ENCODE measurements around the gene DPP7. TPM values are rescaled to one million over a fixed set of nuclear protein-coding genes. Genes with fewer than 3 reads are reported as not detected.
A peak's percentile ranks its signal among the peaks of the same experiment; 100 is the strongest.

The DPP7 gene
- total RNA-seq, 1 donor from 2014 or later, result 137 TPM

DNA sequence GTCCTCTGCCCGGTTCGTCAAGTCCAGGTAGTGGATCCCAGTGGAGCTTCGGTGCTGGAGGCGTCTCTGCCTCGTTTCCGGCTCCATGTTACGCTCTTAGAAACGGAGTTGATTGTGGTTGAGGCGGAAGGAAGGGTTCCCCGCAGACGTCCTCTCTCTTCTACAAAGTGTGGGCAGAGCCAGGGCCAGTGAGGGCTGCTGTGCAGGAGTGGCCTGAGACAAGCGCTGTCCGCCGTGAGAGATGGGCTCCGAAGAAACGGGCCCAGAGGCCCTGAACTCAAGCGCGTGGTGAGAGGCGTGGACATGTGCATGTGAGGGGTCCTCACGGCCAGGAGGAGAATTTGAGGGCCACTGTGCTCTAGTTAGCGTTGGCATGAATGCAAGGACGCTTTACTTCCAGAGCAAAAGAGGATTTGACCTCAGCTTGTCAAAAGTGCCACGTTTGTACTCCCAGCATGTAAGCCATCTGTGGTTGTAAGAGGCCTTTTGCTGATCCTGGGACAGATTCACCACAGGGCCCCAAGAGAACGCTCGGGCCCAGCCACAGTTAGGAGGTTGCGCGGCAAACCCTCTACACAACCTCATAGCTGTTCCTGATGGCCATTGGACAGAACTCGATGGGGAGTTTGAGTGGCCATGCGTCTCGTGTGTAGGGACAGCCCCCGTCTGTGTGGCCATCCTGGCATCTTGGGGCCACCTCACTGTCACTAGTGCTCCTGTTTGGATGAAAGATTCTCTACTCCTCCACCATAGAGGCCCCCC, 17.6 kb downstream of the DPP7 start:
- H3K36me3 ChIP-seq (ENCODE audit: control insufficient read depth, insufficient read depth, low read length), result peaks cover 9% of the 10 kb centered on the region

DNA sequence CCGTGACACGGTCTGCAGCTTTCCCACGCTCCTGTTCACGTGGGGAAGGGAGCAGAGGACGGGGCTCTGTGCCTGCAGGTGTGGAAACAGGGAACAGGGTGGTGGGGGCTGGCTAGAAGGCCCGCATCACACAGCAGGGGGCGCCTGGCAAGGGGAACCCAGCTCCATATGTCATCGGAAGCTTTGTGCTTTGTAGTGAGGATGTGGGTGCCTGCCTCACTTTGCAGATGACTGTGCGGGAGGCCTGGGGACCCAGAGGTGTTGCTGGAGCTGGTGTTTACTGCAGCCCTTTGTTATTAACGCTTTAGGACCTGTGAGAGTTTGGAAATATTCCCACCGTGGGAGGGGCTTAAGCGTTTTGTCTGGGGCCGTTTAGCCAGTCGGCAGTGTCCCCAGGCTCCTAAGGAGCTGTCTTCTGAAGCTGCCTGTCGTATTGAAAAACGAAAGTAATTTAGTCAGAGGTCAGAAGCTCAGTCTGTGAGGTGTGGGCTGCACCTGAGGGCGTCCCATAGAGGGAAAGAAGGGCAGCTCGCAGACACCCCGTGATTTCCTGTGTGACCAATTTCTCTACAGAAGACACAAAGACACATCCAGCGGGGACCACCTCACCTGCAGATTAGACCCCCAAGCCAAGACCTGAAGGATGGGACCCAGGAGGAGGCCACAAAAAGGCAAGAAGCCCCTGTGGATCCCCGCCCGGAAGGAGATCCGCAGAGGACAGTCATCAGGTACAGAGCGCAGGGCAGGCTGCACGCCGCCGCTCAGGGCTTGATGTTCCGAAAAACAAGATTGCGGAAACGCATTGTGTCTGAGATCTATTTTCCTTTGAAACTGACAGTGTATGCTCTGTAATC, 18.6 kb downstream of the DPP7 start:
- Histone ChIP-seq H3K36me3 (ENCODE audit: control insufficient read depth, insufficient read depth, low read length) (peaks cover 5% of the 10 kb centered on the region), H3K4me3 (ENCODE audit: low read depth, low read length) (no peak overlapping the region), H3K27me3 (ENCODE audit: control insufficient read depth, insufficient read depth, low read length) (no peaks in the 10 kb centered on the region)
- DNase-seq (ENCODE audit: low read depth), result no peak
- TF ChIP-seq, protein P1, sequence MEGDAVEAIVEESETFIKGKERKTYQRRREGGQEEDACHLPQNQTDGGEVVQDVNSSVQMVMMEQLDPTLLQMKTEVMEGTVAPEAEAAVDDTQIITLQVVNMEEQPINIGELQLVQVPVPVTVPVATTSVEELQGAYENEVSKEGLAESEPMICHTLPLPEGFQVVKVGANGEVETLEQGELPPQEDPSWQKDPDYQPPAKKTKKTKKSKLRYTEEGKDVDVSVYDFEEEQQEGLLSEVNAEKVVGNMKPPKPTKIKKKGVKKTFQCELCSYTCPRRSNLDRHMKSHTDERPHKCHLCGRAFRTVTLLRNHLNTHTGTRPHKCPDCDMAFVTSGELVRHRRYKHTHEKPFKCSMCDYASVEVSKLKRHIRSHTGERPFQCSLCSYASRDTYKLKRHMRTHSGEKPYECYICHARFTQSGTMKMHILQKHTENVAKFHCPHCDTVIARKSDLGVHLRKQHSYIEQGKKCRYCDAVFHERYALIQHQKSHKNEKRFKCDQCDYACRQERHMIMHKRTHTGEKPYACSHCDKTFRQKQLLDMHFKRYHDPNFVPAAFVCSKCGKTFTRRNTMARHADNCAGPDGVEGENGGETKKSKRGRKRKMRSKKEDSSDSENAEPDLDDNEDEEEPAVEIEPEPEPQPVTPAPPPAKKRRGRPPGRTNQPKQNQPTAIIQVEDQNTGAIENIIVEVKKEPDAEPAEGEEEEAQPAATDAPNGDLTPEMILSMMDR (IDR thresholded peaks at IDR 0.05; ENCODE audit: insufficient read depth, low read length, poor library complexity, severe bottlenecking), result peak; percentile 38

More for the DNA sequence above, 17.6 kb downstream of the DPP7 start:
- no peak for DNase-seq (ENCODE audit: low read depth)
- Histone ChIP-seq H3K27me3 (ENCODE audit: control insufficient read depth, insufficient read depth, low read length) (no peaks in the 10 kb centered on the region), H3K4me3 (ENCODE audit: low read depth, low read length) (no peak overlapping the region)
- TF ChIP-seq, protein P1 (IDR thresholded peaks at IDR 0.05; ENCODE audit: insufficient read depth, low read length, poor library complexity, severe bottlenecking), result no peak

DNA sequence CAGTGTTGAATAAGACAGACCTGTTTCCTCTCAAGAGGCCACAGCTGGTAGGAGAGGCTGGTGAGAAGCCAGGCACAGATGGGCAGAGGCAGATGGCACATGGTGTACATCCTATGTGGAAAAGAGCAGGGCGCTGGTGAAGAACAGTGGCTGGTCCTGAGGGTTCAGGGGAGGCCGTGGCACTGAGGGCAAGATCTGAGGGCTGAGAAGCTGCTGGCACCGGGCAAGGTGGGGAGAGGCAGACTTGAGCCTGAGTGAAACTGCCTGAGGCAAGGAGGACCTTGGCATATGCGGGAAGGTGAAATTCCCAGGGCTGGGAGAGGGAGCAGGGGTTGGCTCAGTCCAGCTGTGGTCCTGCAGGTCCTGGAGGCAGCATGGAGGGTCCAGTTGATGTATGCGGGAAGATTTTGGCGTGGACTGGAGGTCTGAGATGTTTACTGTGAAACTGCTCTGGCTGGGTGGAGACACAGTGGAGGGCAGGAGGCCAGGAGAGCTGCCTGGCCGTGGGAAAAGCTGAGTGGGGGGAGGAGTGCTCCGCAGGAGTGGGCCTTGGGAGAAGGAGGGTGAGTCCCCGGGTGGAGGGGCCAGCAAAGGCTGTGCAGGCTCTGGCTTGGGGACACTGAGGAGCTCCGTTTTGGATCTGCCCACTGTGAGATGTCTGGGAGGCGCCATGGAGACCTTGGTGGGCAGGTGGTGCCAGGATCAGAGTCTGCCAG, 25.1 kb downstream of the DPP7 start:
- no peak for DNase-seq (ENCODE audit: low read depth)
- Histone ChIP-seq H3K27me3 (ENCODE audit: control insufficient read depth, insufficient read depth, low read length) (no peaks in the 10 kb centered on the region), H3K4me3 (ENCODE audit: low read depth, low read length) (no peak overlapping the region), H3K36me3 (ENCODE audit: control insufficient read depth, insufficient read depth, low read length) (no peaks in the 10 kb centered on the region)
- TF ChIP-seq, protein P1 (IDR thresholded peaks at IDR 0.05; ENCODE audit: insufficient read depth, low read length, poor library complexity, severe bottlenecking), result no peak

DNA sequence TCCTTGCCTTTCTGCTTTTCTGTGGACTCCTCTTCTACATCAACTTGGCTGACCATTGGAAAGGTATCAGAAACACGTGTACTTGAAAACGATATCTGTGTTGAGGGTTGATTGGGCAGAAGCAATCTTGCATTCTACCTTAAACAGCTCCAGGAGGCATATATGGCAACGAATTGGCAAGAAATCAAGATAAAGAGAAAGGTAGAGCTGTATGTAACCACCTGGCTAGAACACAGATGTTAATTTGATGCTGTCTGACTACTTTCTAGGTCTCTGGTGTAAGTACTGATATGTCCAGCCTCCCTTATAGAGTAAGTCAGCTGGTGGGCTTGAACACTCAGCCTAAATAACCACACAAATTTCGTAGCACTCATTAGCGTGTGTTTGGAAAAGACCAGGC, 26.4 kb downstream of the DPP7 start:
- Histone ChIP-seq H3K4me3 (ENCODE audit: low read depth, low read length) (no peak overlapping the region), H3K27me3 (ENCODE audit: control insufficient read depth, insufficient read depth, low read length) (no peaks in the 10 kb centered on the region), H3K36me3 (ENCODE audit: control insufficient read depth, insufficient read depth, low read length) (no peaks in the 10 kb centered on the region)
- no peak for DNase-seq (ENCODE audit: low read depth)
- TF ChIP-seq, protein P1 (IDR thresholded peaks at IDR 0.05; ENCODE audit: insufficient read depth, low read length, poor library complexity, severe bottlenecking), result no peak

DNA sequence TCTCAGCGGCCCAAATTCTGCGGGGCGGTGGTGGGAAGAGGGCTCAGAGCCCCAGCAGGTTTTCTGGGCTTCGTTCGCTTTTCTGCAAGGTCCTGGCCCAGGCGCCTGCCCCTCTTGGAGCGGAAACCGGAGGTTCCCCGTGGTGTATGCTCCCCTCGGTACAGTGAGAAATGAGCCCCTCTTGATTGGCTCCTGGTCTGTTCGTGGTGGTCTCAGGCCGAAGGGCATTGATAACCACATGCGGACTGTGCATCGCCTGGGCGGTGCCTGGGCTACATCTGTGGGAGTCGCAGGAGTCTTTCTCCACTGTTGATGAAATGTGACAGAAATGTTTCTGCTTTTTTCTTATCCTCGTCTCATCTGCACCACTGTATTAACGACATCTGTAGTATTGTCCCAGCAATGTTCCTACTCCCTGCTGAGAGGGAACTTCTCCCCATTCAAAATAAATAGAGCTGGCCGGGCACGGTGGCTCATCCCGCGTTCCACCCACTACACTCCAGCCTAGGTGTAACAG, 27.1 kb downstream of the DPP7 start:
- Histone ChIP-seq H3K4me3 (ENCODE audit: low read depth, low read length) (peak overlapping the region; percentile 75), H3K36me3 (ENCODE audit: control insufficient read depth, insufficient read depth, low read length) (no peaks in the 10 kb centered on the region), H3K27me3 (ENCODE audit: control insufficient read depth, insufficient read depth, low read length) (no peaks in the 10 kb centered on the region)
- no peak for DNase-seq (ENCODE audit: low read depth)
- TF ChIP-seq, protein P1 (IDR thresholded peaks at IDR 0.05; ENCODE audit: insufficient read depth, low read length, poor library complexity, severe bottlenecking), result no peak

Data from kidney epithelial cell (primary cell).